Hindlimb muscle (tissue), 1 donor: ENCODE results near the gene SREBF2. TPM values are rescaled to one million over a fixed set of nuclear protein-coding genes. Genes with fewer than 3 reads are reported as not detected.
"Not testable (repeated sequence)": the region's sequence is repeated elsewhere in the genome, so short reads cannot be mapped to it uniquely, and the experiment has no call there.

Experiments
- DNase-seq: peaks from one replicate; pipeline ENCODE4 v3.0.0-alpha.2; 2013
- polyA plus RNA-seq: library from polyadenylated mRNA; unstranded; fragments of 120-200 nt; gene quantifications from one replicate; pipeline ENCODE4 v1.2.1, GENCODE V29; 2013; ENCODE audit not compliant: insufficient read length

Gene SREBF2
- polyA plus RNA-seq, 1 donor: 83.4 TPM

DNA sequence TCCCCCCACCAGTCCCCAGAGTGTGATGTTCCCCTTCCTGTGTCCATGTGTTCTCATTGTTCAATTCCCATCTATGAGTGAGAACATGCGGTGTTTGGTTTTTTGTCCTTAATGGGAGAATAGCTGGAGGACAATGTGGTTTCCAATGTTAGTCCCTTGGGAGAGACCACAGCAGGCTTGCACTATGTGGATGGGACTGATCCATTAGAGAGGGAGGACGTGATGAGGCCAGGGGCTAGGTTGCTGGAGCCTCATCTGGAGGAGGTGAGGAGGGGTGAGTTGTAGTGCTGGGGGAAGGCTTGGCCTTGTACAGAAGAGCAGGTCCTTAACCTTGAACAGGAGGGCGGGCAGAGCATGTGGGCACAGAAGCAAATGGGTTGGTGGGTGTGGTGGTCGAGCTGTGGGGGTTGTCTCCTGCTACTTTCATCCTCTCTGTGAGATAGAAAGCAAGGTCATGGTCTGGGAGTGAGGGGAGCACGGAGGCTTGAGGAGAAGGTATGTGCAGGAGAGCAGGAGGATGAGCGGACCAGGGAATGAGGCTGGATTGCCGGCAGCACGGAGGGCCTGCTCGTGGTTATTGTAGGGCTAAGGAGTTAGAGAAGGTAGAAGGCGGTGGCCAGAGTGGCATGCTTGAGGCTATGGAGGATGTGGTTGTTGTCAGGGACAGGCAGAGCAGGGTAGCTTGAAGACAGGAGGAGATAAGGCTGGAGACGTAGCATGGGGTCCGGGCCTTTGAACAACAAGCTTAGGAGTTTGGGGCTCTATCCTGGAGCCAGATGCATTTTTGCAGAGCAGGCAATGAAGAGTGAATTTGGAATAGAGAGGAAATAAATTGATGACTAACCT is 11.2 kb upstream of the SREBF2 start:
- no peak for DNase-seq

DNA sequence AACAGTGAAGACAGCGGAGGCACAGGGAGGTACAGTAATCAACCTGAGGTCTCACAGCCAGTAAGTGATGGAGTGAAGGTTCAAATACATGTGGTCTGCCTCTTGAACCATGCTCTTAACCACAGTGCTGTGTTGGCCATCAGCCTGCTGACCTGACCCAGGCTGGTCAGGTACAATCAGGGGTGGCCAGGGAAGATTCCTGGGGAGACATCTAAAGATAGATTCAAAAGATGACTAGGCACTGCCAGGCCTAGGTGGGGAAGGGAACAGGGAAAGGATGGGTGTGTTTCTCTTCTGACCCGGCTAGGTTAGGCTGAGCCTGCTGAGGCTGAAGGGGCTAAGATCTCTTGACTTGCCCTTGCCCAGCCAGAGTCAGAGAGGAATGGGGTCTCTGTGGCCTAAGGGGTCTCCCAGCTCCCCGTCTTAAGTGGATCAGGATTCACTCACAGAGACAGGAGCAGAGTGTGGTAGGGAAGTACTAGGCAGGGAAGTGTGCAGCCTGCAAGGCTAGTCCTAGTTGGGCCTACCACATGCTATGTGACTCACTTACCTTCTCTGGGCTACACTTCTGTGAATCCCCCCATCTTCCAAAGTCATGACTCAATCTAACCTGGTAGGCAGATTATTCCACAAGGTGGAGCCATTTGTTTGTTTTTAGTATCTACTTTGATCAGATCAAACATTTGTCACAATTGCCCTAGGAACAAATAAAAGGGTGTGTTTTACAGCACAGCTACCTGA is 10.4 kb upstream of the SREBF2 start:
- DNase-seq: no peak

GRCh38 chr22:41823797-41824196 is 9.1 kb upstream of the SREBF2 start:
- DNase-seq: no peak

GRCh38 chr22:41825376-41825775 is 7.5 kb upstream of the SREBF2 start:
- DNase-seq: no peak

DNA sequence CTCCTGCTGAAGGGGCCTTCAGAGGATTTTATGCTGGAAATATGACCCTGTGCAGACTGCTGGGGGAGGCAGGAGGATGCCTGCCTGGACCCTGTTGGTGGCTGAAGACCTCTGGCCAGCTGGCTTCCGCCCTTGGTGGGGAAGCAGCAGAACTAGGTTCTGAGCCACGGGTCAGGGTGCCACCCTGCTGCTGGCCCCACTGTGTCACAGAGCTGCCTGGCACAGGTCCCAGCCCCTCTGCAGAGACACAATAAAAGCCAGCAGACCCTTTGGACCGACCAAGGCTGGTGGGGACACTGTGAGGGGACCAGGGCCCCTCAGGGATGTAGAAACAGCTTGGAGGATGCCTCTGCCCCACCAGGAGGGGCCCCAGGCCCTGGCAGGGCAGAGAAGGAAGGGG is 6.9 kb upstream of the SREBF2 start:
- no peak for DNase-seq

DNA sequence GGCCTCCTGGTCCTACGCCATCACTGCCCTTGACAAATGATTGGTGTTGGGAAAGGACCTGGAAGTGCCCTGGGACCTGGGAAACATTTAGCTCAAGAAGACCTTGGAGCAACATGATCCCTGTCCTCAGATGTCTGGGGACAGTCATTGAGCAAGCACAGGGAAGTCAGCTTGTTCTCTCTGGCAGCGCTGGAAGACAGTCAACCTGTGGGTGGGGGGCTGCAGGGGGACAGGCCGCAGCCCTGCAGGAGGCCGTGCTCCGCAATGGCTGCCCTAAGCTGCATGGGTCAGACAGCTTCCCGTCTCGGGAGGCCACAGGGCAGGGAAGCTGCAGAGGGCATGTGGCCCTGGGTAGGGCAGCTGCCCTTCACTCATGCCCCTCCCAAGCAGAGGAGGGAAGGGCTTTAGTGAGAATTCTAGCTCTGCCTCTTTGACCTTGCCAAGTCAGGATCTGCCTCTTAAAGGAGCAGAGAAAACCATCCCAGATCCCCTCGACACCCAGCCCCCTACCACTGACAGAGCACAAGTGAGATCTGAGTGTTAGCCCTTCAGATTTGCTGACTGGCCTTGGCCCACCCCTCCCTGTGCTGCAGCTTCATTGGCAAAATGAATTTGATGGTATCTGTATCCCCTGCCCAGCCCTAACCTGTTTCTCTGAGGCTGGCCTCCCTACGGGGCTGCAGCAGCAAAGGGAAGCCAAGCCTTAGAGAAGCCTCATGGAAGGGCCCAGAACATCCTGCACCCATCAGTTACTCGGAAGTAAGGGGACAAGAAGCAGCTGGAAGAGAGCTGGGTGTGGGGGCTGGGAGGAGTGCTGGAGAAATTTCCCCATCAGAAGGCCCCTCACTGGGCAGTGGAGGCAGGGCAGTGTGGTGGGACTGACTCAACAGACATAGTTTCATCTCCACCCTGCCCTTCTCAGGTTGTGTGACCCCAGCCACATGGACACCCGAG is 6.2 kb upstream of the SREBF2 start:
- DNase-seq: no peak

- no peak for DNase-seq
These were observed 5.2 kb upstream of the SREBF2 start for GRCh38 chr22:41827671-41828070.

- DNase-seq: no peak
These were observed 4.4 kb upstream of the SREBF2 start for GRCh38 chr22:41828516-41828915.

GRCh38 chr22:41830174-41830573 is 2.7 kb upstream of the SREBF2 start:
- no peak for DNase-seq

DNA sequence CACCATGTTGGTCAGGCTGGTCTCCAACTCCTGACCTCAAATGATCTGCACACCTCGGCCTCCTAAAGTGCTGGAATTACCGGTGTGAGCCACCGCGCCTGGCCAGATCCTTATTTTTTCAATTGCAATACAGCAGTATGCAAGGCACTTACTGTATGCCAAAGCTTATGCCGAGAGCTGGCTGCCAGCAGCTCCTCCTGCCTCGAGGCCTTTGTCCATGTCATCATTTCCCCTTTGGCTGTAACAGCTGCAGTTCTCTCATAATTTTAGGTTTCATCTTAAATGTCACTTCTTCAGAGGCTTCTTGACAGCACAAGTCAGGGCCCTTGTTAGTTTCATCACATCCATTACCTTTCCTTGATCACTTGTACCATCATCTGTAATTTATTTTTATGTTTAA is 1.5 kb upstream of the SREBF2 start:
- DNase-seq: peak; percentile 41

DNA sequence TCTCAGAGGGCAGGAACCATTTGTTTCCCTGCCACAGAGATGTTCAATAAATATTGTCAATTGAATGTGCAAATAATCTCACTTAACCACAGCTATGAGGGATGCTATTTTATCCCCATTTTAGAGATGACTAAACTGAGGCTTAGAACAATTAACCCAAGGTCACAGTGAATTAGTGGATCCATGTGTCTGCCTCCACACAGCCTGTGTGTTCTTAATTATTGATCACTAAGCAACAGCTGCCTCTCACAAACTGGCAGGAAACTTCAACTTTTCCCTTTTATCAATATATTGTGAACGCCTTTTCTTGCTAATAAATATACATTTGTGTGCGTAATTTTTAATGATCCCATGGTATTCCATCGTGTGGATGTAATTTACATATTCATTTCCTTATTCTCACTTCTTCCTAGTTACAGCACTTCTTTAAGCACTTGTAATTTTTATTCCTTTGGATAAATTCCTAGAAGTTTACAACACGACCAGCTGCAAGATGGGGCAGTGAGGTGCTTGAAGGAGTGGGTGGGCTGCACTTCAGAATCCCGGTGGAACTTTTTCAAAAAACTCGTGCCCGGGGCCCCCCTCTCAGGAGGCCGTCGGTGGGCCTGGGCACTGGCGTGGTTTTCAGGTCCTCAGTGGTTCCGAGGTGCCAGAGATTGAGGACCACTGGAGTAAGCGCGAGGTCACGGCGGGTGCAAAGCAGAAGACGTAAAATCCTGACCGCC is 915 bp upstream of the SREBF2 start:
- DNase-seq: no peak

GRCh38 chr22:41833369-41834004 is 582 bp downstream of the SREBF2 start:
- peak; percentile 57 for DNase-seq

DNA sequence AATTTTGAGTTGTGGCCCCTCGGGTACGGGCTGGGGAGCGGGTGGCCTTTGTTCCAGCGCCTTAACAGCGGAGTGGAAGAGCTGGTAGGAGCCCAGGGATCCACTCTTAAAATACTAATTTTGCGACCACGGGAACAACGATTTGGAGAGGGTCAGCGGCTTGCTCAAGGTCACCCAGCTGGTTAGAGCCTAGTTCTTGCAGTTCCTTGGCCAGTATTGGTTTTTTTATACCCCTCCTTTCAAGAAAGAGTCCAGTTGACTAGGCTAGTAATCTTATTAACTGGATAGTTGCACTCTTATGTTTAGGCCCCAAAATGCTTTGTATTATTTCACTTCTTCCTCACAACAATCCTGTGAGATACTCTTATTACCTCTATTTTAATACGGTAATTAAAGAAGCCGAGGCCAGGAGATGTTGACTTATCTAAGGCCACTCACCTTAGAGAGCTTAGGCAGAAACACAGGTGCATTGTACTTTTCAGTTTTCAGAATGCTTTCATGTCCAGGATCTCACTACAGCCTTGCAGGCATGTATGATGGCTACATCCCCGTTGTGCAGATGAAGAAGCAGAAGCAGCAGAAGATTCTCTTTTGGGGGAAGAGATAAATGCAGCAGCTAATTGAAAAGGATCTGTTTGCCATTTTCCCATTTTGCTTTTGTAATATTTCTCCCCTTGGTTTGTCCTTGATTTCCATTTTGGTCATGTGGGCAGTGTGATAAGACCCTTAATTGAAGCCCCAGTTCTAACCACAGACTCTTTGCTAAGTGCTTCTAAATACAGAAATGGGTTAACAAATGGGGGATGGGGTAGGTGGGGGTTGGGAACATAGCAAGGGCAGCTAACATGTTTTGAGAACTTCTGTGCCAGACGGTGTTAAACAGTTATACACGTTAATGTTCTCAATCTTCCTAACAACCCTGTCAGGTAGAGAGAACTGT is 1.4 kb downstream of the SREBF2 start:
- no peak for DNase-seq

DNA sequence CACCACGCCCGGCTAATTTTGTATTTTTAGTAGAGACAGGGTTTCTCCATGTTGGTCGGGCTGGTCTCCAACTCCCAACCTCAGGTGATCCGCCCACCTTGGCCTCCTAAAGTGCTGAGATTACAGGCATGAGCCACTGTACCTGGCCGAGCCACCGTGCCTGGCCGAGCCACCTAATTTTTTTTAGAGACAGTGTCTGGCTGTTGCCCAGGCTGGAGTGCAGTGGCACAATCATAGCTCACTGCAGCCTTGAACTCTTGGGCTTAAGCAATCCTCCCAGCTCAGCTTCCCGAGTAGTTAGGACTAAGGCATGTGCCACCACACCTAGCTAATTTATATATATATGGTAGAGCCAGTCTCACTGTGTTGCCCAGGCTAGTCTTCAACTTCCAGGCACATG is 2.6 kb downstream of the SREBF2 start:
- not testable (repeated sequence) for DNase-seq

GRCh38 chr22:41836551-41836950 is 3.6 kb downstream of the SREBF2 start:
- DNase-seq: no peak

DNA sequence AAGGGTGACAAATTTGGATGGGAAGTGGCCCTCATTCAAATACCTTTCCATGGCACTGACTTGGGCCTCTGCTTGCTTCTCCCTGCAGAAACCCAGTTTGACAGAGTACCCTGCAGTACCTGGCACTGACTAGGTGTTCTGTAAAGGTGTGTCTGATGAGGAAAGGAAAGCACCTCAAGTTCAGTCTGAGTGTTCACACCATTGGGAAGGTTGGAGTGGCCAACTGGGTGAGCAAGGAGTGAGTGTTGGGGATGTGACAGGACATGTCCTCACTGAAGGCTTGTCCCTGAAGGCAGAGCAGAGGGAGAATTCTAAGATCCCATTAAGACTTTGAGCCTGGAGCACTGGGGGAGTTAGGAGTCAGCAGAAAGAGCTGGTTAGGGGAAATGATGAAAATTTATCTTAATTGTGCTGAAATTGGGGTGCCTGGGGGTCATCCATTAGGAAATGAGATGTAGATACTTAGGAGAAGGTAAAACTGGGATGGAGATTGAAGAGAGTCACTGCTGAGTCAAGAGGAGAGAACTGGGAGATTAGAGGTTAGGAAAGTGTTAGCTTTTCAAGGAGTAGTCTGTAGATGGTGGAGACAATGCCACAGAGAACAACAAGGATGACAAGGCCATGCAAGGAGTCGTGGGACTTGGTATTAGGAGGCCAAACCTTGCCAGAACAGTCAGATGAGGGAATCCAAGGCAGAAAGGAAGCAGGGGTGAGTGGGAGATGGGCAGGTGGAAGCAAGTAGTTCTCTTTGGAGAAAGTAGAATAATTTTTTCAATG is 6.1 kb downstream of the SREBF2 start:
- DNase-seq: no peak

- DNase-seq: no peak
These were observed 7.3 kb downstream of the SREBF2 start for GRCh38 chr22:41840216-41840615.

GRCh38 chr22:41841085-41841712 is 8.3 kb downstream of the SREBF2 start:
- DNase-seq: no peak
